WTC11 (cell line): Measurements from ENCODE around the gene TTC21A. TPM values are rescaled to one million over a fixed set of nuclear protein-coding genes. Genes with fewer than 3 reads are reported as not detected.

Source experiments
- ATAC-seq: fragments of 200-7000 bp; cut with Tn5 transposase; 2 replicates; pipeline ENCODE4 v1.10.0; 2021; ENCODE audit warnings: mild to moderate bottlenecking, moderate library complexity
- CTCF ChIA-PET: fragments of 300-600 bp; sonication (Branson Sonifier 250); formaldehyde crosslinking; loops from one replicate; lab custom pipeline; 2021; ENCODE audit warnings: antibody characterized with exemption; lab: Charles Lee
- POLR2A ChIA-PET: fragments of 350-600 bp; sonication (Branson Sonifier 250); formaldehyde crosslinking; loops from one replicate; lab custom pipeline; 2021; ENCODE audit warnings: antibody characterized with exemption; lab: Charles Lee
- DNase-seq: peaks from one replicate; pipeline ENCODE4 v3.0.0; 2021; ENCODE audit warnings: low spot score
- H3K27ac Mint-ChIP-seq: 2 replicates; pipeline ENCODE4 v1.8.0; 2021; ENCODE audit warnings: mixed read lengths
- H3K27me3 Mint-ChIP-seq: 2 replicates; pipeline ENCODE4 v1.8.0; 2021; ENCODE audit warnings: low read depth, mild to moderate bottlenecking, moderate library complexity, mixed read lengths
- H3K36me3 Mint-ChIP-seq: 2 replicates; pipeline ENCODE4 v1.8.0; 2021; ENCODE audit warnings: mixed read lengths
- H3K4me1 Mint-ChIP-seq: 2 replicates; pipeline ENCODE4 v1.8.0; 2022; ENCODE audit warnings: mixed read lengths
- H3K4me3 Mint-ChIP-seq: 2 replicates; pipeline ENCODE4 v1.8.0; 2021; ENCODE audit warnings: mild to moderate bottlenecking, moderate library complexity, mixed read lengths
- H3K9me3 Mint-ChIP-seq: 2 replicates; pipeline ENCODE4 v1.8.0; 2021; ENCODE audit warnings: mixed read lengths
- CBFB ChIP-seq: sonication (generic); formaldehyde crosslinking; IDR thresholded peaks from 2 replicates; pipeline ENCODE4 v1.8.1; 2022; ENCODE audit warnings: mild to moderate bottlenecking, low read depth, missing genetic modification reagents
- ELF4 ChIP-seq: sonication (generic); formaldehyde crosslinking; IDR thresholded peaks from 2 replicates; pipeline ENCODE4 v1.8.1; 2022; ENCODE audit warnings: low read depth, mild to moderate bottlenecking, moderate library complexity, missing genetic modification reagents
- FOXJ3 ChIP-seq: sonication (generic); formaldehyde crosslinking; IDR thresholded peaks from 2 replicates; pipeline ENCODE4 v1.9.0; 2021; ENCODE audit warnings: missing genetic modification reagents, mild to moderate bottlenecking, borderline replicate concordance
- GTF2I ChIP-seq: fragments of 250-450 bp; sonication (Bioruptor Pico); conservative IDR thresholded peaks from 2 replicates; pipeline ENCODE4 v1.4.0; 2021; ENCODE audit warnings: mild to moderate bottlenecking
- JAZF1 ChIP-seq: fragments of 250-450 bp; sonication (Bioruptor Pico); IDR thresholded peaks from 2 replicates; pipeline ENCODE4 v1.9.0; 2021; ENCODE audit warnings: moderate library complexity, mild to moderate bottlenecking, inconsistent platforms
- MLX ChIP-seq: sonication (generic); formaldehyde crosslinking; IDR thresholded peaks from 2 replicates; pipeline ENCODE4 v1.8.1; 2023; ENCODE audit warnings: mild to moderate bottlenecking, missing genetic modification reagents, moderate library complexity
- NFYB ChIP-seq: sonication (generic); formaldehyde crosslinking; conservative IDR thresholded peaks from 2 replicates; pipeline ENCODE4 v1.8.0; 2022; ENCODE audit warnings: low read depth, missing genetic modification reagents
- NR3C1 ChIP-seq: sonication (generic); formaldehyde crosslinking; conservative IDR thresholded peaks from 2 replicates; pipeline ENCODE4 v1.8.1; 2023; ENCODE audit warnings: low read depth, mild to moderate bottlenecking, missing genetic modification reagents
- OVOL2 ChIP-seq: fragments of 250-450 bp; sonication (Bioruptor Pico); IDR thresholded peaks from 2 replicates; pipeline ENCODE4 v1.9.0; 2021; ENCODE audit warnings: mild to moderate bottlenecking, borderline replicate concordance
- SMAD4 ChIP-seq: sonication (generic); formaldehyde crosslinking; IDR thresholded peaks from 2 replicates; pipeline ENCODE4 v1.8.0; 2022; ENCODE audit warnings: mild to moderate bottlenecking, missing genetic modification reagents
- total RNA-seq: library from RNA; stranded (reverse); gene quantifications from 3 replicates; pipeline ENCODE4 v1.2.3, GENCODE V29; 2021
- TF ChIP-seq, protein P1 (sequence below): sonication (generic); formaldehyde crosslinking; conservative IDR thresholded peaks from 2 replicates; pipeline ENCODE4 v1.8.1; 2022; ENCODE audit warnings: mild to moderate bottlenecking, missing genetic modification reagents
- TF ChIP-seq, protein P2 (sequence below): sonication (generic); formaldehyde crosslinking; IDR thresholded peaks from 2 replicates; pipeline ENCODE4 v1.8.0; 2022; ENCODE audit warnings: missing genetic modification reagents
- TF ChIP-seq, protein P3 (sequence below): fragments of 250-450 bp; sonication (Bioruptor Pico); IDR thresholded peaks from 2 replicates; pipeline ENCODE4 v1.9.0; 2021; ENCODE audit warnings: mild to moderate bottlenecking, borderline replicate concordance
- TF ChIP-seq, protein P4 (sequence below): sonication (generic); formaldehyde crosslinking; IDR thresholded peaks from 2 replicates; pipeline ENCODE4 v1.8.0; 2022; ENCODE audit warnings: mild to moderate bottlenecking, missing genetic modification reagents

Gene TTC21A
- total RNA-seq, 1 experiment from 2014 or later: 3.8 TPM

GRCh38 chr3:39132096-39133092 lies 24.9 kb downstream of the TTC21A start (continued):
- TF ChIP-seq MLX (CRISPR knock-in tag) (no peak), OVOL2 (CRISPR knock-in tag) (no peak)

DNA sequence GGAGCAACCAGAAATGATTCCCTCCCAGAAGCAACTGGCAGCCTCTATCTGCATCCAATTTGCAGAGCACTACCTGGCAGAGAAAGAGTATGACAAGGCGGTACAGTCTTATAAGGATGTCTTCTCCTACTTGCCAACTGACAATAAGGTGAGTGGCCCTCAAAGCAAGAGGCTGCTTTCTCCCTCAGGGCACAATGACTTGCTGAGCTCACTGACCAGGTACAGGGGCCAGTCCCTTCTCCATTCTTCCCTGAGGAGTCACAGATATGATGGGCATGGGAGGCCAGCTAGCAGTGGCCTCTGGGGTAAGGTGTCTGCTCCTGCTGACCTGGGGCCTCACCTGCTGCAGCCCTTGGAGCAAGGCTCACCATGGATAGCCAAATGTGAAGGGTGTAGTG lies 25.6 kb downstream of the TTC21A start:
- Mint-ChIP-seq H3K4me1 (no peaks in the 10 kb centered on the region), H3K36me3 (no peaks in the 10 kb centered on the region), H3K9me3 (no peaks in the 10 kb centered on the region), H3K27me3 (no peaks in the 10 kb centered on the region), H3K4me3 (no peak overlapping the region), H3K27ac (no peak overlapping the region)
- ATAC-seq: no peak
- TF ChIP-seq SMAD4 (CRISPR knock-in tag) (no peak), OVOL2 (CRISPR knock-in tag) (no peak), FOXJ3 (CRISPR knock-in tag) (no peak), NFYB (CRISPR knock-in tag) (no peak), JAZF1 (CRISPR knock-in tag) (no peak), GTF2I (CRISPR knock-in tag) (no peak), ELF4 (CRISPR knock-in tag) (no peak), CBFB (CRISPR knock-in tag) (no peak), NR3C1 (no peak)
- TF ChIP-seq, protein P1, sequence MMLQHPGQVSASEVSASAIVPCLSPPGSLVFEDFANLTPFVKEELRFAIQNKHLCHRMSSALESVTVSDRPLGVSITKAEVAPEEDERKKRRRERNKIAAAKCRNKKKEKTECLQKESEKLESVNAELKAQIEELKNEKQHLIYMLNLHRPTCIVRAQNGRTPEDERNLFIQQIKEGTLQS (CRISPR knock-in tag): no peak
- TF ChIP-seq, protein P2, sequence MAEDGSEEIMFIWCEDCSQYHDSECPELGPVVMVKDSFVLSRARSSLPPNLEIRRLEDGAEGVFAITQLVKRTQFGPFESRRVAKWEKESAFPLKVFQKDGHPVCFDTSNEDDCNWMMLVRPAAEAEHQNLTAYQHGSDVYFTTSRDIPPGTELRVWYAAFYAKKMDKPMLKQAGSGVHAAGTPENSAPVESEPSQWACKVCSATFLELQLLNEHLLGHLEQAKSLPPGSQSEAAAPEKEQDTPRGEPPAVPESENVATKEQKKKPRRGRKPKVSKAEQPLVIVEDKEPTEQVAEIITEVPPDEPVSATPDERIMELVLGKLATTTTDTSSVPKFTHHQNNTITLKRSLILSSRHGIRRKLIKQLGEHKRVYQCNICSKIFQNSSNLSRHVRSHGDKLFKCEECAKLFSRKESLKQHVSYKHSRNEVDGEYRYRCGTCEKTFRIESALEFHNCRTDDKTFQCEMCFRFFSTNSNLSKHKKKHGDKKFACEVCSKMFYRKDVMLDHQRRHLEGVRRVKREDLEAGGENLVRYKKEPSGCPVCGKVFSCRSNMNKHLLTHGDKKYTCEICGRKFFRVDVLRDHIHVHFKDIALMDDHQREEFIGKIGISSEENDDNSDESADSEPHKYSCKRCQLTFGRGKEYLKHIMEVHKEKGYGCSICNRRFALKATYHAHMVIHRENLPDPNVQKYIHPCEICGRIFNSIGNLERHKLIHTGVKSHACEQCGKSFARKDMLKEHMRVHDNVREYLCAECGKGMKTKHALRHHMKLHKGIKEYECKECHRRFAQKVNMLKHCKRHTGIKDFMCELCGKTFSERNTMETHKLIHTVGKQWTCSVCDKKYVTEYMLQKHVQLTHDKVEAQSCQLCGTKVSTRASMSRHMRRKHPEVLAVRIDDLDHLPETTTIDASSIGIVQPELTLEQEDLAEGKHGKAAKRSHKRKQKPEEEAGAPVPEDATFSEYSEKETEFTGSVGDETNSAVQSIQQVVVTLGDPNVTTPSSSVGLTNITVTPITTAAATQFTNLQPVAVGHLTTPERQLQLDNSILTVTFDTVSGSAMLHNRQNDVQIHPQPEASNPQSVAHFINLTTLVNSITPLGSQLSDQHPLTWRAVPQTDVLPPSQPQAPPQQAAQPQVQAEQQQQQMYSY (CRISPR knock-in tag): no peak
- TF ChIP-seq, protein P3, sequence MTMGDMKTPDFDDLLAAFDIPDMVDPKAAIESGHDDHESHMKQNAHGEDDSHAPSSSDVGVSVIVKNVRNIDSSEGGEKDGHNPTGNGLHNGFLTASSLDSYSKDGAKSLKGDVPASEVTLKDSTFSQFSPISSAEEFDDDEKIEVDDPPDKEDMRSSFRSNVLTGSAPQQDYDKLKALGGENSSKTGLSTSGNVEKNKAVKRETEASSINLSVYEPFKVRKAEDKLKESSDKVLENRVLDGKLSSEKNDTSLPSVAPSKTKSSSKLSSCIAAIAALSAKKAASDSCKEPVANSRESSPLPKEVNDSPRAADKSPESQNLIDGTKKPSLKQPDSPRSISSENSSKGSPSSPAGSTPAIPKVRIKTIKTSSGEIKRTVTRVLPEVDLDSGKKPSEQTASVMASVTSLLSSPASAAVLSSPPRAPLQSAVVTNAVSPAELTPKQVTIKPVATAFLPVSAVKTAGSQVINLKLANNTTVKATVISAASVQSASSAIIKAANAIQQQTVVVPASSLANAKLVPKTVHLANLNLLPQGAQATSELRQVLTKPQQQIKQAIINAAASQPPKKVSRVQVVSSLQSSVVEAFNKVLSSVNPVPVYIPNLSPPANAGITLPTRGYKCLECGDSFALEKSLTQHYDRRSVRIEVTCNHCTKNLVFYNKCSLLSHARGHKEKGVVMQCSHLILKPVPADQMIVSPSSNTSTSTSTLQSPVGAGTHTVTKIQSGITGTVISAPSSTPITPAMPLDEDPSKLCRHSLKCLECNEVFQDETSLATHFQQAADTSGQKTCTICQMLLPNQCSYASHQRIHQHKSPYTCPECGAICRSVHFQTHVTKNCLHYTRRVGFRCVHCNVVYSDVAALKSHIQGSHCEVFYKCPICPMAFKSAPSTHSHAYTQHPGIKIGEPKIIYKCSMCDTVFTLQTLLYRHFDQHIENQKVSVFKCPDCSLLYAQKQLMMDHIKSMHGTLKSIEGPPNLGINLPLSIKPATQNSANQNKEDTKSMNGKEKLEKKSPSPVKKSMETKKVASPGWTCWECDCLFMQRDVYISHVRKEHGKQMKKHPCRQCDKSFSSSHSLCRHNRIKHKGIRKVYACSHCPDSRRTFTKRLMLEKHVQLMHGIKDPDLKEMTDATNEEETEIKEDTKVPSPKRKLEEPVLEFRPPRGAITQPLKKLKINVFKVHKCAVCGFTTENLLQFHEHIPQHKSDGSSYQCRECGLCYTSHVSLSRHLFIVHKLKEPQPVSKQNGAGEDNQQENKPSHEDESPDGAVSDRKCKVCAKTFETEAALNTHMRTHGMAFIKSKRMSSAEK: no peak
- TF ChIP-seq, protein P4, sequence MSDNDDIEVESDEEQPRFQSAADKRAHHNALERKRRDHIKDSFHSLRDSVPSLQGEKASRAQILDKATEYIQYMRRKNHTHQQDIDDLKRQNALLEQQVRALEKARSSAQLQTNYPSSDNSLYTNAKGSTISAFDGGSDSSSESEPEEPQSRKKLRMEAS (CRISPR knock-in tag): no peak
- ChIA-PET POLR2A (no interaction called here), CTCF (interaction anchor here (1.0 to 2.4 kb wide), 3 partner anchors 7 to 159 kb away, joined by 4 to 11 read pairs (median 8); no protein-coding TSS in a partner anchor)
- DNase-seq: no peak
